HEK293 (cell line): ENCODE results near the gene CREB3.

Experiments
- GLI4 ChIP-seq: fragments of 450-650 bp; formaldehyde crosslinking; IDR thresholded peaks from 2 replicates; pipeline ENCODE4 v1.5.1; 2016; ENCODE audit warnings: missing biosample characterization, missing genetic modification characterization
- GLIS1 ChIP-seq: fragments of 450-650 bp; formaldehyde crosslinking; IDR thresholded peaks from 2 replicates; pipeline ENCODE4 v1.5.1; 2016; ENCODE audit warnings: missing biosample characterization, missing genetic modification characterization
- GLIS2 ChIP-seq: fragments of 450-650 bp; formaldehyde crosslinking; IDR thresholded peaks from 2 replicates; pipeline ENCODE4 v1.5.1; 2016; ENCODE audit warnings: missing biosample characterization, missing genetic modification characterization
- KLF1 ChIP-seq: fragments of 450-650 bp; formaldehyde crosslinking; IDR thresholded peaks from 2 replicates; pipeline ENCODE4 v1.5.1; 2016; ENCODE audit warnings: missing biosample characterization, missing genetic modification characterization
- PATZ1 ChIP-seq: fragments of 450-650 bp; formaldehyde crosslinking; IDR thresholded peaks from 2 replicates; pipeline ENCODE4 v1.5.1; 2016; ENCODE audit warnings: missing biosample characterization, missing genetic modification characterization
- ZBTB10 ChIP-seq: fragments of 450-650 bp; formaldehyde crosslinking; IDR thresholded peaks from 2 replicates; pipeline ENCODE4 v1.5.1; 2016; ENCODE audit warnings: missing biosample characterization, missing genetic modification characterization
- ZNF2 ChIP-seq: fragments of 450-650 bp; formaldehyde crosslinking; IDR thresholded peaks from 2 replicates; pipeline ENCODE4 v1.5.1; 2016; ENCODE audit warnings: missing biosample characterization, missing genetic modification characterization
- ZNF518A ChIP-seq: fragments of 450-650 bp; formaldehyde crosslinking; conservative IDR thresholded peaks from 2 replicates; pipeline ENCODE4 v1.5.1; 2016; ENCODE audit warnings: low read depth, missing biosample characterization, missing genetic modification characterization
- ZNF580 ChIP-seq: fragments of 450-650 bp; formaldehyde crosslinking; IDR thresholded peaks from 2 replicates; pipeline ENCODE4 v1.5.1; 2016; ENCODE audit warnings: missing biosample characterization, missing genetic modification characterization
- ZNF768 ChIP-seq: fragments of 450-650 bp; formaldehyde crosslinking; IDR thresholded peaks from 2 replicates; pipeline ENCODE4 v1.5.1; 2018; ENCODE audit warnings: missing biosample characterization, mild to moderate bottlenecking, missing genetic modification characterization
- ZXDB ChIP-seq: fragments of 450-650 bp; formaldehyde crosslinking; IDR thresholded peaks from 2 replicates; pipeline ENCODE4 v1.5.1; 2016; ENCODE audit warnings: missing biosample characterization, missing genetic modification characterization
- TF ChIP-seq, protein P1 (sequence below): fragments of 450-650 bp; formaldehyde crosslinking; optimal IDR thresholded peaks from 2 replicates; pipeline ENCODE3; 2016; ENCODE audit warnings: missing biosample characterization, mild to moderate bottlenecking, missing genetic modification characterization

The CREB3 gene

DNA sequence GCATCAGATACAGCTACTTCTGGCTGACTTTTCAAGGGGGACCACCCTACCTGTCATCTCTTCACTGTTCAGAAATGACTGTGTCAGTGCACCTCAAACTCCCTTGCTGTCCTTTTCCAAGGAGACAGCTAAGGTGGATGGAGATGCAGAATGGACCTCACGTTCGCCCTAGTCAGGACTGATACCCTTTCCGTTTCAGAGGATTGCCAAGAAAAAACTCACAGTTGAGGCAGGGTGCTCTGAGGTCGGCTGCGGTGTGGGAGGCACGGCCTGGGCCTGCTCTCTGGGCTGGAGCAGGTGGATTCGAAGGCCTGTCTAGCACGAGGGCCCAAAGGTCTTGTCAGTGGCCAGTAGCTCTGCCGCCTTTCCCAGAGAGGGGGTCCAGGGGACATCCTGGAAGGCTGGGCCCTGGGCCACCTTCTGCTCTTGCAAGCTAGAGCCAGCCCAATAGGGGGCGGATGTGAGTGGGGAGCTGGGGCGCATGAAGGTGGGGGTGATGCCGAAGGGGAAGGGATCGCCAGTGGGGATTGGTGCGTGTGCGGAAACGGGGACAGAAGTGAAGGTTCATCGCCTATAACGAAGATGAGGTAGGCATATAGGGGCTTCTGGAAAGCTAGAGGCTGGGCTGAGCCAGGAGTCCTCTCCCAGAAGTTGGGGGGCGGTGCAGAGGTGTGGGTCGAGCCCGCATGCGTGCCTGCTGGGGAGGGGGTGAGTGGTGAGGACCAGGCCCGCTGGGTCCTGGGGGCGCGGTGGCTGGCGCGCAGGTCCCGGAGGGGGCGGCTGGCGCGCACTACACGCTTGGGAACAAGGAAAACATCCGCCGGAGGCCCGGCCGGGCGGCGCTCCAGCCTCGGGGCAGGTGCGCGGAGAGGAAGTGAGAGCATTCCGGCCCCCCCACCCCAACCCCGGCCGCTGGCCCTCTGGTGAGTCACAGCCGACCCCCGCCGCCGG is 24.1 kb downstream of the CREB3 start (continued):
- TF ChIP-seq PATZ1 (tag by site-specific recombination) (peak; percentile 87), ZNF768 (tag by site-specific recombination) (no peak), ZNF2 (tag by site-specific recombination) (peak; percentile 58), ZXDB (tag by site-specific recombination) (peak; percentile 21; the same call in 1 of the 2 replicates), ZNF518A (no peak), ZBTB10 (peak; percentile 50; the same call in 1 of the 2 replicates), GLIS1 (tag by site-specific recombination) (peak; percentile 29; the same call in 1 of the 2 replicates), GLI4 (tag by site-specific recombination) (no peak), KLF1 (tag by site-specific recombination) (peak; percentile 12; the same call in 1 of the 2 replicates), GLIS2 (peak; percentile 68; the same call in 1 of the 2 replicates), ZNF580 (peak; percentile 38; the same call in 1 of the 2 replicates)
- TF ChIP-seq, protein P1, sequence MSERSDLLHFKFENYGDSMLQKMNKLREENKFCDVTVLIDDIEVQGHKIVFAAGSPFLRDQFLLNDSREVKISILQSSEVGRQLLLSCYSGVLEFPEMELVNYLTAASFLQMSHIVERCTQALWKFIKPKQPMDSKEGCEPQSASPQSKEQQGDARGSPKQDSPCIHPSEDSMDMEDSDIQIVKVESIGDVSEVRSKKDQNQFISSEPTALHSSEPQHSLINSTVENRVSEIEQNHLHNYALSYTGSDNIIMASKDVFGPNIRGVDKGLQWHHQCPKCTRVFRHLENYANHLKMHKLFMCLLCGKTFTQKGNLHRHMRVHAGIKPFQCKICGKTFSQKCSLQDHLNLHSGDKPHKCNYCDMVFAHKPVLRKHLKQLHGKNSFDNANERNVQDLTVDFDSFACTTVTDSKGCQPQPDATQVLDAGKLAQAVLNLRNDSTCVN (tag by site-specific recombination), result peak; percentile 82
